Measurements from ENCODE around the gene PDE1C.
A peak's percentile ranks its signal among the peaks of the same experiment; 100 is the strongest.
"Not testable (repeated sequence)": the region's sequence is repeated elsewhere in the genome, so short reads cannot be mapped to it uniquely, and the experiment has no call there.

PDE1C gene

DNA sequence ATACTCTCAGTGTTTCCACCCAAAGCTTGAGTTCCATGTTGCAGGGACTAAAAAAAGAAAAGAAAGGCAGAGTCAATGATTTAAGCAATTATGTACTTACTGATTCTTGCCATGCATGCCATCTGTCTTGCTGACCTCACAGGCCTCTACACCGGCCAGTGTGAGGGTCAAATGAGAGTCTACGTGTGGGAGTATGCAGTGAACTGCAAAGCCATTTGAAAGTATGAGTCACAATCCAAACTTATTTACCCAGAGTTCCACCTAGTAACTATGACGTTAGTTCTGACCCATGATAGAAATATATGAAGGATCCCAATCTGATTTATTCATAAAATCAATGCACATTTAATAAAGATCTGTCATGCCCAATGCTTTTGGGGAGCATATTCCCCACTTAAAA, 26.5 kb downstream of the PDE1C start:
- peak; percentile 26 for DNase-seq (ENCODE audit: low spot score)

DNA sequence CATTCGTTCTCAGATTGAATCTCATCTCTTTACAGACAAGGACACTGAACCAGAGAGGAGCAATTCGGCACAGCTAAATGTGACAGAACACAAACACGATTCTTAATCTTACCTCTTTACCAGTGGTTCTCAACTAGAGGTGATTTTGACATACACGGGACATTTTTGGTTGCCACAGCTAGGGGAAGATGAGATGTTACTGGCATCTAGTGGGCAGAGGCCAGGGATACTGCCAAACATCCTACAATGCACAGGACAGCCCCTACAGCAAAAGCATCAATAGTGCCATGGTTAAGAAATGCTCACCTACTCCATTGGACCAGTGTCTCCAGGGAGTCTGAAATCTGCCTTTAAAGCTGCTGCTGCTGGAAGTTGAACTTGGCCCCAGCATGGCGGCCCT, 27.3 kb downstream of the PDE1C start:
- no peak for DNase-seq (ENCODE audit: low spot score)

DNA sequence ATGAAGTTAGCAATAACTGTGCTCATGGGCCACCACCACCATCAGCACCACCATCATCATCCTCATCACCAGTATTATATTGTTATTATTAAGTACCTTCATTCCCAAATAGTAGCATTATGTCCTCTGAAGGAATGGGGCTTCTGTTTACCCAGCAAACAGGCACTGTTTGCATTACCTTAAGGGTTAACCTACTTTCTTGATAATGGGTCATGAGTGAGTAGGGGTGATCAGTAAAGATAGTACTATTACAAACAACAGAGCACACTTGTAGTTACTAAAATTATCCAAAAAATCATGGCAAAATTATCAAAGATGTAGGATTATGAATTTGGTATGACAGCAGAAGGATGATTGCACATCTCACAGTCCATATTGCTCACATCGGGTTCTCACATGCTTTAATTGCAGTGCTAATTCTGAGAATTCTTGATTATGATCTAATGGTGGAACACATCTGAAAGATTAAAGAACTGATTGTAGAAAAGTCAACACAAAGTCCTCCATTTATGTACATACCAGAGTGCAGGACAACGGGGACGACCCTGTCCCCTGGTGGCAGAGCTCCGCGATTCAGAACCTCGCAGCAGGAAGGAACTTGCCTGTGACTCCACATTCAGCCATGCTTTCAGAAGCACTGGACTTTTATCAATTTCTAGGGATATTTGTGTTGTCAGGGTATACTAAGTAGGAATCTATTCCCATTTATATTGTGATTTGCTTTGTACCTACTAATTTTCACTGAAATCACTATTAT, 31.0 kb downstream of the PDE1C start:
- DNase-seq (ENCODE audit: low spot score) = no peak

DNA sequence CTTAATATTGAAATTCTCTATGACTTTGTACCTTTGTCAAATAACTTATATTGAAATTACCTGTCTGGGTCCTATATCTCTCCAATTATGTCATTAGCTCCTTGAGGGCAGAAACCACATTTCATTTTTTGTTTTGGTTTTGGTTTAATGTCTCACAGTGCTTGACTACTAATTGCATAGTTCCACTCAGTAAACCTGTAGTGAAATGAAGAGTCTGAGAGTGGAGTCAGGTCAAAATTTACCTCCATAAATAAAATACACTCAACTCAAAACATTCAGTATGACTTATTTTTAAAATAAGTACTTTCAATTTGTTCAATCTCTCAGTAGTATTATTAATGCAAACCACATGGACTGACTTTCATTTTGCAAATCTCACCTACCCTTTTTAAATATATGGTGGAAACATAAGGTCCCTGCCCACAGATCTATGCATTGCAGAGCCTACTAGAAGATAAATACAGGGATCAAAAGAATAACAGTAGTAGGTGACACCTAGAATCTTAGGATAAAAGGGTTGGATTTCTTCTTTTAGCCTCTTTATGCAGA, 32.5 kb downstream of the PDE1C start:
- no peak for DNase-seq (ENCODE audit: low spot score)

DNA sequence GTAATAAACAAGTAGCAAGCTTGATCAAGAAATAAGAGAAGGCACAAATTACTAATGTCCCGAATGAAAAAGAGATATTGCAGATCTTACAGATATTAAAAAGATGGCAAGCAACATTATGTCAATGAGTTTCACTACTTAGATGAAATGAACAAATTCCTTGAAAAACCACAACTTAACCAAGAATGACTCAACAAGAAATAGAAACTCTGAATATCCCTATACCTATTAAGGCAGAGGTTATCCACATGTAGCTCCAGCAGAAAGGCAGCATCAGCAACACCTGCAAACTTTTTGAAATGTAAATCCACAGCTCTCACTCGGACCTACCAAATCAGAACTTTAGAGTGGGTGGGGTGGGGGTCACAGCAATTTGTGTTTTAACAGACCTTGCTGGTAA, 33.6 kb downstream of the PDE1C start:
- no peak for DNase-seq (ENCODE audit: low spot score)

DNA sequence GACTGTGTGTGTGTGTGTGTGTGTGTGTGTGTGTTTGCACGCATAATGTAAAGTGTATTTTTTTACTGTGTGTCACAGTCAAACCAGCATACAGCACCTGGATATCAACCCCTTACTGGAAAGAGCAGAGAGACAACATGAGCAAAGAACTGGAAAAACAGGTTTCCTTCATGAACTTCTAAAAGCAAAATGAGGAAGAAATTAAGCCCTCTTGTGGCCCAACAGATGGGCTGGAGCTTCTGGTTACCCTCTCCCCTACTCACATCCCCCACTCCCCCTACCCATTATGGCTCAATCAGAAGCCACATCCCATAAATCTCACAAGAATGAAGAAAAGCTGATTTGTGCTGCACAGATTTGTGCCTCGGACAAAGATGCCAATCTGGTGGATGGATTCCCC, 36.2 kb downstream of the PDE1C start:
- DNase-seq (ENCODE audit: low spot score) = no peak

DNA sequence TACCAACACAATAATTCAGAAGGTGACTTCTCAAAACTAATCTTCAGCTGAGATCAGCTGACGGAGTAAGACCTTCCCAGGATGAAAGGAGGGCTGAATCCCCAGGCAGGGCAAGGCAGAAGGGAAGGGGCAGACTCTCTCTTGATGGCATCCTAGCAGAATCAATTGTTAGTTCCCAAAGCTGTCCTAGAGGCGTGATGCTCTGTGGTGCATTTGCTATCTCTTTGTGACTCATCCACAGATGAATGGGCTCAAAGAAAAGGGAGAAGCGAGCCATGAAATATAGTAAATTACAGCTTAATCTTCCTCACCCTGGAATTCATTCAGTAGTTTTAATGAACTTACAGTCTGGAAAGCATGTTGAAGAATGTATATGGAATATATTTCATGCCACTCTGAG, 37.2 kb downstream of the PDE1C start:
- DNase-seq (ENCODE audit: low spot score) = peak; percentile 6

DNA sequence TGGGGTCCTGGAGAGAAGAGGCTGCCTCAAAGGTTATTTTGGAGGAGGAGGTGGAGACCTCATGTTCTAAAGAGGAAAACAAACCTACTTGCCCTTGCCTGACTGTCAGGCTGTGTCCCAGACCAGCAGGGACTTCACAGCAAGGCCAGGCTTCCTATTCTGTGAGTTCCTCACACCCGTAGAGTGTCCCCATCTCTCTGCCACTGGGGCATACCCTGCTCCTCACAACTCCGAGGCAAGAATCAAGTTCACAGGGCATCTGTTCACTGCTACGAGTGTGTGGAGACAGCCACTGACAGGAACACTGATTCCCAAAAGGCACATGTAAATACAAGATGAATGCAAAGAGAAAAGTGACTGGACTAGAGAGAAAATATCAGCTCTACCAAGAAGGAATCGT, 38.0 kb downstream of the PDE1C start:
- DNase-seq (ENCODE audit: low spot score) = no peak

DNA sequence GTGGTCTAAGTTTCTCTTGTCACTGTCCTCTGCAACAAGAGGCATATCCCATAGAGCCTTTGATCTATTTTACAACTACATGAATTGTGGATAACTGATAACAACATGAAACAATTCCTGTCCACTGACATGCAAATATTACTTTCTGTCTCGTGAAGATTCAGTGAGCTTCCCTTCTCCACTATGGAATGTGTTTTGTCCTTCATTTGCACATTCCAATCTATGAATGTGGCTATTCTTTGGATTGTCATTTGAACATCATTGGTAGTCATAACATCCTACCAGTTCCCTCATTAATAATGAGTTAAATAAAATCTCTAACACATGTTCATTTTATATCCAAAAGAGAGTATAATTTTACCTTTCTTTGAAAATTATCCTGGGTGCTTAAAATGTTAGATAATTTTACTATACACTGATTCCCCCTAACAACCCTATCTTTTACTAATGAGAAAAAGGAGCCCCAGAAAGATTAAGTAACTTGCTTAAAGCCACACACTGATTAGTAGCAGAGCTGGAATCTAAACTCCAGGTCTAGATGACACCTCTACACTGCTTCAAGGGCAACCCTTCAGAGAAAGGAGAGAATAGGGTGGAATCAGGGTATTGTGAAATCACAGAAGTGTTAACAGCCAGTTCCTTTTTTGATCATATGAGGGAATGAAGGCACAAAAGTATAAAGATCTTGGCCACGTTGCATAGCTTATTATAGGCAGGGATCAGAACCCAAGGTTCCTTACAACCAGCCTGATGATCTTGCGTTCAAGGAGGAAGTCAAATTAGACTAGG, 39.1 kb downstream of the PDE1C start:
- peak; percentile 23 for DNase-seq (ENCODE audit: low spot score)

DNA sequence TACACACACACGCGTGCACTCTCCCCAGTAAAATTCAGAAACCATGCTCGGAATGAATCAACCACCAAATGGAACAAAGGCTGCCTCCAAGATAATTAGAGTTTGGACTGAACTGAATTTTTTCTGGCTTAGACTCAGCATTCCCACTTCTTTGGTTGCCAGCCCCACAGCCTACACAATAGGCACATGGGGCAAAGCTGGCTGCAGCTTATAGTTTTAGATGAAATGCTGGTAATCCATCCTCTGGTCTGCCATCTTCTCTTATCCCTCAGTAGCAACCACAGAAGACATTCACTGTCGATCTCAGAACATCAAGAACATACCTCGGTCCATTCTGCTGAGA, 44.2 kb downstream of the PDE1C start:
- DNase-seq (ENCODE audit: low spot score) = no peak

DNA sequence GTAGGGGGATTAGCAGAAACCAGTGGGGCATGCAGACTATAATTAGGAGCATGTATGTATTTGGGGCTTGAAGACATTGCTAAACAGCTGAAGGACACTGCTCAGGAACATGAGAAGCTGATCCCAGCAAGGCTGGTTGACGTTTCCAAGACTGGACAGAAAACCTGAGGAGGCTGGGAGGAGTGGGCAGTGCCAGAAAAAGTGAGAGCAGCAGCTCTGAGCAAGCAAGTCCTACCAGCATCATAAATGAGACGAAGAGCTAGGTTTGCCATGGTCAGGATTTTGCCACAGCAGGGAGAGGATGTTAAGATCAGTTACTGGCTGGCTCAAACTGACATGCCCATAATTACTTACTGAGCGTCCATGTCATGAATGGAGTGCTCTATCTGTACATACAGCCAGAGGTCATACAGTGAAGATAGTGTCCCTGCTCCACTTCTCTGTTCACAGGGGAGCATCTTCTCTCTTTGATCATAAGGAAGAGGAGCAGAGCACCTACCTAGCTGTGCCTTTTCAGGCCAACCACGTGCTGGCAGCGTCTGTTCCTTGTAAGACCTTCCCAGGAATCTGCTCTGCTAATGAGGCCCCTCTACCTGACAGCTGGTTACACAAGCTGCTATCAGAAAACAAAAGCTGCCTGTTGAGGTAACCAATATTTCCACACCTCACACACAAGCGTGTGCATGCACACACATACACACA, 44.7 kb downstream of the PDE1C start:
- no peak for DNase-seq (ENCODE audit: low spot score)

DNA sequence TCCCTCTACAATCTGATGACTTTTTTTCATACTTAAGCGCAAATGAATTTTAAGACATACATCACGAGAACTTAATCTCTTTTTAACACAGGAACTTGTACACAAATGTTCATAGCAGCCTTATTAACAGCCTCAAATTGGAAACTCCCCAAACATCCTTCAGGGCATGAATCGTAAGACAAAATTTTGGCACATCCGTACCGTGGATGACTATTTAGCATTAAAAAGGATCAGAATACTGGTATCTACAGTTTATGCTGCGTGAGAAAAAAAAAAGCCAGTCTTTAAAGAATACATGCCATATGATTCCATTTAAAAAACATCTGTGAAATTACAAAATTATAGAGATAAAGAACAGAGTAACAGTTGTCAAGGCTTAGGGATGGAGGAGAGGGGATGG, 46.8 kb downstream of the PDE1C start:
- DNase-seq (ENCODE audit: low spot score) = no peak

DNA sequence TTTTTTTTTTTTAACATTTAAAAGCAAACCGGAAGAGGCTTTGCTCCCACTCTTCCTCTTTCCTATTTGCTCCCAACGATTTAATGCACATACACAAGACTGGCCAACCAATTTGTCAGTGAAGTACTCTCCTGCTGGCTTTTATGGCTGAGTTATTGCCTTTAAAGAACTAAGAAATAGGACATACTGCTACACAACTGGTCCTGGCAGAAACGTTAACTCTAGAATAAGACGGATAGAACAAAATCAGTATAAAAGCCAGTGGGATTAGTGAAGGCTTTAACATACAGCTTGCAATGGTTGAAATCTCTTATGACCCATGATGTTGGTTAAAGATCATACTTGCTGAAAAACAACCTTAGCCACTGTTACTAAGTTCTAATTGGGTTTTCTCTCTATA, 47.2 kb downstream of the PDE1C start:
- DNase-seq (ENCODE audit: low spot score) = no peak

DNA sequence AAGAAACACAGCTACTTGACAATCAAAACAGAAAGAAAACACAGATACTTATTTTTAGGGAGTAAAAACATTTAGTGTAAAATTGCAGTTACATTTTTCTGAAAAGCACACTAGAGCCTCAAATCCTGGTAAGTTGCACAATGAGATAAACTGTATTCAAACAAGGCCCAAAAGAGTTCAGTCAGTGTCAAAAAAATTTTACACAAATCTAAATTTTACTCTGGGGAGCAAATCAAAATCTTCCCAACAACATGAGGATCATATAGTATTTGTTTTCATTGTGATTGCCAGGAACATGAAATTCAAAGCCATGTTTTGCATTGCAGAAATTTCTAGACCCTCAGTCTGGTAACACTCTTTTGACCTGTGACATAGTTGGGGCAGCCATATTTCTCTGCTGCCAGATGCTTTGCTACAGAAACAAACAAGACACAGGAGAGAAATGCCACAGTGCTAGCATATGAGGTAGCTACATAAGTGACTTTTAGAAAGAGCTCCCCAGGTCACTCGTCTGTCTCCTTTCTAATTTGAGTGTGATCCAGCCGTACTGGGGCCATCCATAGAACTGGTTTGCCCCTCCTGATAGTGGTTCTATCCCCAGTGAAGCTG, 49.6 kb downstream of the PDE1C start:
- DNase-seq (ENCODE audit: low spot score) = no peak

DNA sequence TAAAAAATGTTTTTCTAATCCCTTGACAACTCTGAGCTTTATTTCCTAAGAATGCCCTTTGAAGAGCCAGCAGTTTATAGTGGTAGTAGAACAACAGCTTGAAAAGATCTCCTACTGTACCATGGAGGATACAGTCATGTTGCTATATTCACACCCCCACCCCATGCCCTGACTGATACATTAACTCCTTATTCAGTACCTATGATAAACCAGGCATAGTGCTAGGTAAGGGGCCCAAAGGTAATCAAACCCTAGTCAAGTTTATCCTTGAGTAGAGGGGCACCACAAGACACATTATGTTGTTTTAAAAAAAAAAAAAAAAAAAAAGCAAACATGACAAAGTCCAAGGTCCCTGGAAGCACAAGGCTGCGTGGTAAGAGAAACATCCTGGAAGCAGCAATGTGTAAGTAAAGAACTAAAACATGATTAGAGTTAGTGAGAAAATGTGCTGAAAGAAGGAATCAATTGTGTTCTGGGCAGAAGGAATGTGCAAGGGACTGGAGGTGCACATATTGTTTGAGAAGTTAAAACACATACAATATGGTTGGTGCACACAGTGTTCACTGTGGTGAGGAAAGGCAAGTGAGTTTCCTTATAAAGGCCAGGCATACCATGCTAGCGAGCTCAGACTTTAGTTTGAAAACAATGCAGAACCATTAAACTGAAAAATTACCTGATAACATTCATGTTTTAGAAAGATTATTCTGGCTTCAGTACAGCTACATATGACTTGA, 51.2 kb downstream of the PDE1C start:
- DNase-seq (ENCODE audit: low spot score) = no peak

DNA sequence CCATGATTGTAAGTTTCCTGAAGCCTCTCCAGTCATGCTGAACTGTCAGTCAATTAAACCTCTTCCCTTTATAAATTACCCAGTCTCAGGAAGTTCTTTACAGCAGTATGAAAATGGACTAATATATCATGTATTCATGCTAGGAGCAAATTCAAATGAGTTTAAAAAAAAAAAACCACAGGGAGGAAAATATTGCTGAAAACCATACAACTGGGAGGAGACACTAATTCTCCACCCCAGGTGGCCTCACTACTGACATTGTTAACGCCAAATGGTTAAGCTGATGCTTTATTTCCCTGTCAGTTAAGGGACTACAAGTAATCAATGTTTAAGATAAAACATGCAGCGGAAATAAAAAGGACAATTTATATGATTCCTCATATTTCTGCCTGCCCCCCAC, 55.1 kb downstream of the PDE1C start:
- DNase-seq (ENCODE audit: low spot score) = no peak

DNA sequence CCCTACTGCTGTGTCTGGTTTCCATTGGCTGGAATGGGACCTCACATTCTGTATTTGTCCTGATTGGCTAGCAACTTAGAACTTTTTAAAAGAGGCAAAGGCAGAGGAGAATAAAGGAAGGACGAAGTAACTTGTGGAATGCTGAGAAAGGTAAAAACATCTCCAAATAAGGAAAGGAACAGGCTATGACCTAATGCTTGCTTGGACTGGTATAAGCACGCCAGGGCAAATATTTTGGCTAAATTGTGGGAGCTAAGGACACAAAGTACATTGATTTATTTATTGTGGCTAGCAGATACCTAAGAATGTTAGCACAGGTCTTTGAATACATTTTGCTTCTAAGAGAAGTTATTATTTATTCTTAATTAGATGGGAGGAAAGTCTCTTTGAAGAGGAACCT, 56.7 kb downstream of the PDE1C start:
- DNase-seq (ENCODE audit: low spot score) = not testable (repeated sequence)

DNA sequence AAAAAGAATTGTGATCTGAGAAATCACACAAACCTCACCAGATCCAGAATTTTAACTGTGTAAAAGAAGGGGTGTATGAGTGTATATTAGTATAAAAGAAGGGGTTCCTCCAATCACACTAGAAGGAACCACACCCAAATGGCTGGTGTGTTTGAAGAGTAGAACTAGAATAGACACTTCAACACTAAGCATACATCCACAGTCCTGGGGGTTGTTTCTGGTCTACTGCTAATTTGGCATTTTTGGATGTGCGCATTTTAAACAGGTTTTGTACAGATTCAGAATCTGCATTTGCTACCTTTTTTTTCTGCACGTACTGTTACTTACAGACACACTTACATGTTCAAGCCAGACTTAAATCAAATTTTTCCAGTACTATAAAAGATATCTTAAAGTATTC, 64.6 kb downstream of the PDE1C start:
- no peak for DNase-seq (ENCODE audit: low spot score)

DNA sequence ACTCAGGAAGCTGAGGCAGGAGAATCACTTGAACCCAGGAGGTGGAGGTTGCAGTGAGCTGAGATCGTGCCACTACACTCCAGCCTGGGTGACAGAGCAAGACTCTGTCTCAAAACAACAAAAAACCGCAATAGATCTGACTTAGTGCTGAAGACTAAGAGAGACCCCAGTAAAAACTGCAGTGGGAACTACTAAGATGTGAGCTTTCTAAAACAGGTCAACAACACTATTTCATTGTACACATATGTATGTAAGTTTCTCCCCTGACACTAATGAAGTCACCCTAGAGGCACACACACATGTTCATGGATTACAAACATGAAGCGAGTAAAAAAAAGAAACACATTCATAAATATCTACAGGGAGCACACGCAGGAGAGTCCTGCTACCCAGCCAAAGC, 68.3 kb downstream of the PDE1C start:
- no peak for DNase-seq (ENCODE audit: low spot score)

DNA sequence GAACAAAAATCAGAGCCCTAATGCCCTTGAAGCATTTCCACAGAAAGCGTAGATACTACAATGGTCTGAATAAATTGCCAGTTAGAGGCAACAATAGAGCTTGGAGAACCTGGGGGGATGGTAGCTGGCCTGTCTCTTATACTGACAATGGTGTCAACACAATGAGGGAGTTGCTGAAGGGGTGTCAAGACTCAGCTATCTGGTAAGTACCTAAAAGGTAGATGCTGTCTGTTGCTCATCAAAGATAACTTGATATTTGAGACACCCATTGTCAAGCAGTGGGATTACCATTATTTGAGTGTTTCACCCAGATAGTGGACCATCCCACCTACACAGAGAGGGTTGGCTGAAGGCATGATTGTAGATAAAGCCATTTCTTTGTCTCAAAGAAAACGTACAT, 72.8 kb downstream of the PDE1C start:
- no peak for DNase-seq (ENCODE audit: low spot score)

DNA sequence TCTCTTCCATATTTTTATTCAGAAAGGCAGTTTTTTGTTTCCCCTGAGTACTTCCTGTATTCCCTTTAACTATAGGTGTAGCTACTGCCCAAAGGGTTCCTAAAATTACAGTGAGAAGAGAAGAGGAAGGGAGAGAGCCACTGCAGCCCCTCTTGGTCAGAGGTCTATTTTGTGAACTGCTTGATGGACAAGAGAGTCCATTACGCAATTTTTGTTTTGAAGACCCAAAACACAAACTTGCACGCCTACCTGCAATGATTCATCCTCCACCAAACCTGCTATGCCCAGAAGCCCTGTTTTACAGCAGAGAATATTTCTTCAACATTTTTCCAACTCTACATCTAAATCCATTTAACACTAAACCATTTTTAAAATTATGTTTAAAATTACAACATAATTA, 75.1 kb downstream of the PDE1C start:
- no peak for DNase-seq (ENCODE audit: low spot score)

DNA sequence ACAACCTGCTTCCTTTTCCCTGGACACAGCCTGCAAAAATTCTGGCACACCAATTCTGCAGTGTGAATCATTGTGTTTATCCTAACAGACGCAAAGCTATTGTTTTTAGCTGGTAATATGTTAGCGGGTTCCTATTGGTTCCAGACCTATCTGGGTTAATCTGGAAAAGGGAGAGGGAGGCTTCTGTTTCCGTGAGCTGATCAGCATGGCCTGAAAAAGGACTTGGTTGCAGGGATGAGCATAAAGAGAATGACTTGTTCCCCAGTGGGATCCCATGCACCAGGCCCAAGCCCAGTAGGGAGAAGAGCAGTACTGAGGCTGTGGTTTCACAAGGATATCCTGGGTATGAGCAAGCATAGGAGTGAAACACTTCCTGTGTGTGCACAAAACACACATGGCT, 78.4 kb downstream of the PDE1C start:
- DNase-seq (ENCODE audit: low spot score) = no peak

Data from GM03348 (cell line).